Upper lobe of left lung (tissue), 4 donors: ENCODE results near the gene PLEKHA4.

Experiments
- CTCF ChIP-seq, 6 experiments: fragments of 450-650 bp in 4 of 6; fragments of 200-600 bp in 2 of 6; sonication (generic) in 2 of 6; IDR thresholded peaks; one replicate each; pipeline ENCODE4 v1.5.1; 2016 to 2019; ENCODE audit warnings: antibody characterized with exemption in 6 of 6
- EP300 ChIP-seq, 4 donors: sonication (generic); formaldehyde crosslinking; IDR thresholded peaks; one replicate each; pipeline ENCODE4 v1.5.1; 2017; ENCODE audit warnings: antibody characterized with exemption in 4 of 4, control low read depth in 2 of 4
- POLR2A ChIP-seq, 4 donors: fragments of 450-650 bp; IDR thresholded peaks; one replicate each; pipeline ENCODE4 v1.5.1; 2016 to 2017; ENCODE audit warnings: antibody characterized with exemption in 4 of 4, mild to moderate bottlenecking in 2 of 4
- POLR2AphosphoS5 ChIP-seq, 2 donors: sonication (generic); formaldehyde crosslinking; IDR thresholded peaks; one replicate each; pipeline ENCODE4 v1.5.1; 2017; ENCODE audit warnings: antibody characterized with exemption in 2 of 2

GRCh38 chr19:48866692-48867091, 1.7 kb downstream of the PLEKHA4 start:
- TF ChIP-seq EP300 (IDR thresholded peaks at IDR 0.05): no peak
- no peak for TF ChIP-seq CTCF (IDR thresholded peaks at IDR 0.05)
- TF ChIP-seq POLR2A (IDR thresholded peaks at IDR 0.05): no peak
- no peak for TF ChIP-seq POLR2AphosphoS5 (IDR thresholded peaks at IDR 0.05)
